ENCODE results near the gene HK2.
A peak's percentile ranks its signal among the peaks of the same experiment; 100 is the strongest.
"Not testable (repeated sequence)": the region's sequence is repeated elsewhere in the genome, so short reads cannot be mapped to it uniquely, and the experiment has no call there.

HK2 gene

DNA sequence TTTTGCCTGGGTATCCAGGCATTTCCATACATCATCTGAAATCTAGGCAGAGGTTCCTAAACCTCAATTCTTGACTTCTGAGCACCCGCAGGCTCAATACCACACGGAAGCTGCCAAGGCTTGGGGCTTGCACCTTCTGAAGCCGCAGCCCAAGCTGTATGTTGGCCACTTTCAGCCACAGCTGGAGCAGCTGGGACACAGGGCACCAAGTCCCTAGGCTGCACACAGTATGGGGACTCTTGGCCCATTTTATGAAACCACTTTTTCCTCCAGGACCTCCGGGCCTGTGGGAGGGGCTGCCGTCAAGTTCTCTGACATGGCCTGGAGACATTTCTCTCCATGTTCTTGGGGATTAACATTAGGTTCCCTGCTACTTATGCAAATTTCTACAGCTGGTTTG is 72.5 kb downstream of the HK2 start:
- DNase-seq, result no peak

DNA sequence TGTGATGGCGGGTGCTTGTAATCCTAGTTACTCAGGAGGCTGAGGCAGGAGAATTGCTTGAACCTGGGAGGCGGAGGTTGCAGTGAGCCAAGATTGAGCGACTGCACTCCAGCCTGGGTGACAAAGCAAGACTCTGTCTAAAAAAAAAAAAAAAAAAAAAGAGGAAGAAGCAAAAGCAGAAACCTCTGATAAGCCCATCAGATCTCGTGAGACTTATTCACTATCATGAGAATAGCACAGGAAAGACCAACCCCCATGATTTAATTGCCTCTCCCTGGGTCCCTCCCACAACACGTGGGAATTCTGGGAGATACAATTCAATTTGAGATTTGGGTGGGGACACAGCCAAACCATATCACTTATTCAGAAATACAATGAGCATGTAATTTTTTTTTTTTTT is 73.6 kb downstream of the HK2 start:
- not testable (repeated sequence) for DNase-seq

DNA sequence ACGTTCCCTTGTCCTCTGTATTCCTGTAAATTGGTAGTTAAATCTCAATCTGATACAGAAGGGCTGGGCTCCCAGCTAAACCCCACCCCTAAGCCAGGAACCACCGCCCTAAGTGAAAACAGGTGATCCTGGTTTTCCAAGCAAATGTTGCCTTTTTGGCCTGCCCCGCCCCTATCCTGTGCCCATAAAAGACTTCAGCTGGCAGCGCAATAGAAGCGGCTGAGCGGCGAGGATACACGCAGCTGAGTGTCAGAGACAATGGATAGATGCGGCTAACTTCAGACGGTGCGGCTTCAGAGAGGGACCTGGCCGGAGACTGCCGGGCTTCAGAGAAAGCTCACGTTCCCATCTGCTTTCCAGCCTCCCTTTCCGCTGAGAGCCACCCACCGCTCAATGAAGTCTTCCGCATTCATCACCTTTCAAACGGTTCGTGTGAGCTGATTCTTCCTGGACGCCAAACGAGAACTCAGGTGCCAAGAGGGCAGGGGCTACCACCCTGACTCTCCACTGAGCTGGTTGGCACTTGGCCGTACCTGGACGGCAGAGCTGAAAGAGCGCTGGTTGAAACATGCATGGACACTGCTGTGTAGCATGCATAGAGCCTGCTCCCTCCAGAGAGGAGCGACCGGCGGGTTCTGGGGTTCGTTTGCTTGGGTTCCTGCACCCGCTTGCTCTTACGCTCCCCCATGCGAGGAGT is 75.0 kb downstream of the HK2 start:
- DNase-seq, result no peak

DNA sequence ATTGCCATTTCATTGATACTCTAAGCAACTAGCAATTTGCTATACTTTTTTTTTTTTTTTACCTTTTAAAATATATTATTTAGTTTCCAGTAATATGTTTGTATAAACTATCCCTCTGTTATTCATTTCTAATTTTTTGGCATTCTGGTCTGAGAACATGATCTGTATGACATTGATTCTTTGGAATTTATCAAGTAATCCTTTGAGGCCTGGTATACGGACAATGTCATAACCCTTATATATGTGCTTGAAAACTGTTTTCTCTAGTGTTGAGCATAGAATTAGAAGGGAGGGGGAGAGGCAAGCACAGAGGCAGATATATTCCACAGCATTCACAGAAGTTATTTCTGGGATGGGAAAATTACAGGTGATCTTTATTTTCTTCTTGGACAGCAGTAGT is 76.3 kb downstream of the HK2 start:
- DNase-seq, result no peak

DNA sequence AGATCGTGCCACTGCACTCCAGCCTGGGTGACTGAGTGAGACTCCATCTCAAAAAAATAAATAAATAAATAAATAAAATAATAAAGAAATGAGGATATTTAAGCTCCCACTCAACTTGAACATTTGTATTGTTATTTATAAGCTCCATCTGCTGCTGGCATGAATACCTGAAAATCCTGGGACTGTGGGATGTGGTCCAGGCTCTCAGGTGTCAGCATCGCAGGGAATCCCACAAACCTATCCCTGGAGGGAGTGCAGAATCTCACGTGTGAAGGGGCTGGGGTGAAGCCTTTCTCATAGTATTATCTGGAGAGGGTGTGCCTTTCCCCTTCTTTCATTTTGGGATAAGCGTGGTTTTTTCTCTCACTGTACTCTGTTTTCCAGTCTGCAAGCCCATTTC is 77.1 kb downstream of the HK2 start:
- DNase-seq, result no peak

DNA sequence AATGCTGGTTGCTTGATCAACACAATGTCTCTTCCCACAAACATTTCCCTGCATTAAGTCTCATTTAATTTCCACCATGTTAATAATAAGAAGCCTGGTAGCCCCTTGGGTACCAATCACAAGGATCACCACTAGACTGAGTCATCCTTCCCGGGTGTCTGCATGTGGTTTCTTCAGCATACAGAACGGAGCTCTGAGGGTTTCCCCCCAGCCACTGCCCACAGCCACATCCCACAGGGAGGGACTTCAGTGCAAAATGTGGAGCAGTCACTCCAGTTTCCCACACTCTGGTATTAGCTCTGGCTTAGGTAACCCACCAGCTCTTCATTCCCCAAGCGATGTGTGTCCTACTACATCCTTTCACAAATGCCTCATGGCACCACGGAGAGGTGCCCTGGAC is 81.8 kb downstream of the HK2 start:
- DNase-seq, result no peak

DNA sequence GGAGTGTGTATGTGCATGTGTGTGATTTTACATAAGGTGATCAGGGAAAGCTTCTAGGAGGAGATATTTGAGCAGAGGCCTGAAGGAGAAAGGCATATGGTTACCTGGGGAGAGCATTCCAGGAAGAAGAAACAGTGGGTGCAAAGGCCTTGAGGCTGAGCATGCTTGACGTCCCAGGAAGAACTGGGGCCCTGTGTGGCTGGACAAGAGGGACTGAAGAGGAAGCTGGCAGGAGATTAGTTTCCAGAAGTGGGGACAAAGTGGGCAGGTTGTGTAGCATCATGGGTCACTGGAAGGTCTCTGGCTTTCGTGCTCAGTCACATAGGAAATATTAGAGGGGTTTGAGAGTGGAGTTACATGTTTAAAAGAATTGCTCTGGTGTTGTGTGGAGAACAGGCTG is 82.5 kb downstream of the HK2 start:
- no peak for DNase-seq

DNA sequence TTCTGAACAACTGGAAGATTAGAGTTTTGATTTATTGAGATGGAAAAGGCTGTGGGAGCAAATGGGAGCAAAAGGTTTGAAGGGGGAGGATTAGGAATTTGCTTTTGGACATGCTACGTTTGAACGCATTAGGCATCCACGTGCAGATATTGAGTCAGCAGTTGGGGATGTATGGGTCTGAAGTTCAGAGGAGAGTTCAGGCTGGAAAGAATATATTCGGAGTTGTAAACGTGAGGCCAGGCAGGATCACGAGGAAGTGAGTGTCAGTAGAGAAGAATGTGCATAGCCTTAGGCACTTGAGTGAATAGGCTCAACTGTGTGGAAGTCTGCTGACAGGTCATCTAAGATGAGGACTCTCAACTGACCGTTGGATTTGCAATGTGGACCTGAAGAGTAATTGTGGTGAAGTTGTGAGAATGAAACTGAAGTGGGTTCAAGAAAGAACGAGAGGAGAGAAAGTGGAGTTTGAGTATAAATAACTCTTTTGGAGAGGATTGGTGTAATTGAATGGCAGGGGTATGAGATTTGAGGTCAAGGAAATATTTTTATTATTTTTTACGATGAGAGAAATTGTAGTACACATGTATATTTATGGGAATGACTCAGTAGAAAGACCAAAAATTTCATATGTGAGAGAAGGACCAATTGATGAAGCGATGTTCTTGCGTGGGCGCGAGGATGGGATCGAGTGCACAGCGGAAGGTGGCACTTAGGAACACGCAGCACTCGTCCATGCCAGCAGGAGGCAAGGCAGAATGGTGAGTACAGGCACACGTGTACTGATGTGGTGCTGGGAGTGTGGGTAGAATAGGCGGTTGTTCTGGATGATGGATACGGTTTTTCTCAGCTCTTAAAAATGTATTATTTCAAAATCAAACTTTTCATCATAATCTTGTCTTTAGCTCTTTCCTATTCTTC is 84.0 kb downstream of the HK2 start:
- no peak for DNase-seq

DNA sequence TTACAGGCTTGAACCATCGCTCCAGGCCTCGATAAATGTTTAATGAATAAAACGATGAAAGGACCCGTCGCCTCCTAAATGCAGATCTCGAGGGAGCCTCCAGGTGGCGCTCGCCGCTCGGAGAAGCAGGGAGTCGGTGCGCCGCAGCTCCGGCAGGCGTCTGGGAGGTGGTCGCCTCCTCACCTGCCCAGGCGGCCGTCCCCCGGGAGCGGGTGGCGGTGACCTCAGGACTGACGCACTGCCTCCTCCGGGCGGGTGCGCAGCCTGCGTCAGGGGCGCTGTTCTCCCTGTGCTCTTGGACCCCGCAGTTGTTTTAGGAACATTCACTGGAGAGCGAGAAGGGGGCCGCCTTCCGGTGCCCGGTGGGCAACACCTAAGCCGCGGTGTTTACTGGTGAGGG is 85.9 kb downstream of the HK2 start:
- peak; percentile 76 for DNase-seq

DNA sequence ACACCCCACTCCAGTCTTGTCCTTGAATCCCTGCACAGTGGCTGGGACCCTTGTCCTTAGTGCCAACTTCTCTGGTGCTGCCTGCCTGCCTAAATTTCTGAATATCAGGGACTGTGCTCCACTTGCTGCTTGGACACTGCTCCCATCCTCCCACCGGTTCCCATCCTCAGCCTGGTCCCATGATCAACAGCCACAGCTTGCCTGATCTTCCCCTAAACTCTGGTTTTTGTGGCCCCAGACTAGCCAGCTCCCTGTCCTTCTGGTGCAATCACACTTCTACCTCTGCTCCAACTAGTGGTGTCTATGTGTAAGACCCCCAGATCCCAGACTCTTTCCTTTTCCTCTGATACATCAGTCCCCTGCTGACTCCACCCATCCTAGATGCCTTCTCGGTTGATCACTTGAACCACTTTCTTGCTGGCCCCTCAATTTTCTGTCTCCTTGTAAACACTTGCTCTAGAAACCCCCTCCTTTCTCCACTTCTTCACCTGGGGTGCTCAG is 87.4 kb downstream of the HK2 start:
- no peak for DNase-seq

DNA sequence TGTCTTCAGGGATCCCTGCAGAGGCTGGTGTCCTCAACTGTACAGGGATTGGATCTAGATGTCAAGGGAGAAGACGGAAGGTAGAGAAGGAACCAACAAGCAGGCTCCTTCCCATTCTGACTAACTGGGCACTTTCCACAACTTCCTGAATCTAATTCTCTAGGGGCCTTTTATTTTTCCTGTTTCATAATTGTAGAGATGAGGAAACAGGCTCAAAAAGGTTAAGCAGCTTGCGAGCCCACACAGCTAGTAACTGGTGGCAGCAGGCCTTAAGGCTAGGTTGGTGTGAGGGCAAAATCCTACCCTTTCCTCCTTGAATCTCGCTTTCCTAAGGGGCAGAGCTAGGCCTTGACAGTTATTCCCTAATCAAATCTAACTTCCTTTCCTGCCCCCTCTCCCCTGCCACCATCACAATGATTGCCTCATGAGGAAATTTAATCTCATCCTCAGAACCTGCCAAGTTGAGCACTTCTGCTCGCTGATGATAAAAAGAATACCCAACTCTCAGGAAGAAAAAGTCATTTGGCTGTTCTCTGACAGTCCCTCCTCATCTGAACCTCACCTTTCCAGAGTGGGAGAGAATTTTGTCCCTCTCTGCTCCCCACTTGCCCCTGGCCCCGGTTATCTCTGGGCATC is 88.8 kb downstream of the HK2 start:
- DNase-seq, result no peak

DNA sequence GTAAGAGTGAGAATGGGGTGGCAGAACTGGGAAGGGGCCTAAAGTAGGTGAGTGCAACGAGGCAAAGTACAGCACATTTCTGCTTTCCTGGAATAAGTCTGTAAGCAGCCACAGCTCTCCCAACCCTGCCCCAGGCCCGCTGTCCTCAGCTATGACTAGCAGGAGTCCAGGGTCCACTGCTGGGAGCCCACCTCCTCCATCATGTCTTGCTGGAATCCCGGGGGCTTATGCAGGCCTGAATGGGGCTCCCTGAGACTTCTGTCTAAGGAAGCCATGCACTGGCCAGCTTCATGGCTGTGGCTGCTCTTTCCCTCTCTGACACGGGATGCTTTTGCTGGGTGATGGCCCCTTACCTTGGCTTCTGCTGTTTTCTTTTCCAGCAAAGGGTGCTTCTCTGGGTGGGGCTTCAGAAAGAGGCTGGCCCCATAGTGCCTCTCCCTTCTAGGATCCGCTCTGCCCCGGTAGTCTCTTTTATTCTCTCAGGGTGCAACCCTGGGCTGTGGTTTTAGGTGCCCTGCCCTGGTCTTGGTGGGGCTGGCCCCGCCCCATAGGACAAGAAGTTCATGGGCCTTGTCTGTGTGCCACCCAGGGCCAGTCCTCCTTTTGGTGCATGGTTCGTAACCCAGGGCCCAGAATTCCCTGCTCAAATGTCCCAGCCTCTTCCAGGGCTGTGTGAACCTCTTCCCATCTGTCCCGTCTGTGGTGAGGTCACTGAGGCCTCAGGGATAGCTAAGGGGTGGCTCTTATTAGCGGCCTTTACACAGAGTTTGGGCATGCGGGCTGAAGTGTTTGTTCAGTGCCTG is 90.7 kb downstream of the HK2 start:
- no peak for DNase-seq

DNA sequence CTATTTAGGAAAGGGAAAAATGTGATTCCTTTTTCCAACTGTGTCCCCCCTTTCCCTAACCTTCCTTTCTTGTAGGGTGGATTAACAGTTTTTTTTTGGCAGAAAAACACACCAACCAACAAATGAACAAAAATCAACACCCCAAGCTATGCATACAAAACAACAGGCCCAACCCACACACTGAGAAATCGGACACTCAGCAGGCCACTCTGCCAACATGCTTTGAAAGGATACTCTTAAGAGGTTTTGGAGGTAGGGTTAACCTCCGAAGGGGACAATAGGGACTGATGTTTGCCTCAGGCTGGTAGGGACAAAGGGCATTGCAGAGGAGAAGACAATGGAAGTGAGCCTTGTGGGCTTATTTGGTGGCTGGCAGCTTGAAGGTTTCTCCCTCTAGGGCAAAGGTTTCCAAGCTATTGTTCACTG is 91.4 kb downstream of the HK2 start:
- no peak for DNase-seq

DNA sequence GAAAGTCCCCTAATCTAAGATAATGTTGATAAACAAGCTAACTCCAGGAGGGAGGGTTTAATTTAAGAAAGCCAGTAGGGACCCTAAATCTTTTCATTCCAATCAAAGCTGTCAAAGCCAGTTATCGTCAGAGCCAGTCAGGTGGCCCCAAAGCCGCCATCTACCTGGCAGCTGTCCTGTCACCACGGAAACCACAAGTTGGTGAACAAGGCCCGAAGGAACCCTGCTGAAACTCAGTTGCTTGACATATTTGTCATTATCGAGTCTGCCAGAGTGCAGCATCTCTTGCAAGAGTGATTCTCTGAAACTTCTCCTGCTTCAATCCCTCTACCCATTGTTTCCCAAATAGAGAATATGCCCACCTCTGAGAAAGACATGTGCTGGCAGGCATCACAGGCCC is 93.7 kb downstream of the HK2 start:
- DNase-seq, result no peak

DNA sequence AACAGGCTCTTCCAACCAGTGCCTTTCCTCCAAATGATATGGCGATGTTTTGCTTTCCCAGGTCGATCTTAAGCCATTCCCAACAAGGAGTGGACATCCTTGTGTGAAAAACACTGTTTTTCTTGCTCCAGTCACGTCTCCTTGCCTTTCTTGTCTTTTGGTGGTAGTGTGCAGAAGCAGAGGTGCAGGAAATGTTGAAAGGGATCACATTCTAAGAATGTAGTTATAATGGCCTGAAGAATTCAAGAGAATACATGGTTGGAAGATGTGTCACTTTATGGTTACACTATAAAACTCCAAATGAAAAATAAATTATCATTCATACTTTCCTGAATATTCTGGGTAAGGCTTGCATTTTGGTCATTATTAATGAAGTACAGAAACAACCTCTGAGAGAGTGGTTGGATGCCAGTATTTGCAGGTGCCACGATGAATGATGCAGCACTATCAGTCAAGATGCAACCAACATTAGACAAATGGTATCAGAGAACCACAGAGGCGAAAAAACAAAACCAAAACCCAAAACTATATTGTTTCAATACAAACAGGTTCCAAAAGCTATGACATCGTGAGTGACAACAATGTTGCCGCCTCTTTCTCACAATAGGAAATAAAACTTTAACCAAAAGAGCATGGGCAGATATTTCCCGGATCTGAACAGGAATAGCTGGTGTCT is 97.0 kb downstream of the HK2 start:
- no peak for DNase-seq

DNA sequence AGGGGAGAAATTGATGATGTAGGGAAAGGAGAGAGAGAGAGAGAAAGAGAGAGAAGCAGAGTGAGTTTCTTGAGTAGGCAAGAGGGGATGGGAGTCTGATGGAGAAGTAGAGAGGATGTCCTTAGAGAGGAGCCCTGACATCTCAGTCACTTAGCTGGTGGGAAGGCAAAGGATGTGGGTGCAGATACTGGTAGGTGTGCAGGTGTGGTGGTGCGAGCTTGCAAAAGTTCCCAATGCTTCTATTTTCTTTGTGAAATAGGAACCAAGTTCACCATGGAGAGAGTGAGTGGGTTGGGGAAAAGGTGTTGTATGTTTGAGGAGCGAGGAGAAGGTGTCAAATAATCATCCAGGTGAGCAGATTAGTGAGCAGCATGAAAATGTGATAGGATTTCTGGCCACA is 98.0 kb downstream of the HK2 start:
- DNase-seq, result no peak

DNA sequence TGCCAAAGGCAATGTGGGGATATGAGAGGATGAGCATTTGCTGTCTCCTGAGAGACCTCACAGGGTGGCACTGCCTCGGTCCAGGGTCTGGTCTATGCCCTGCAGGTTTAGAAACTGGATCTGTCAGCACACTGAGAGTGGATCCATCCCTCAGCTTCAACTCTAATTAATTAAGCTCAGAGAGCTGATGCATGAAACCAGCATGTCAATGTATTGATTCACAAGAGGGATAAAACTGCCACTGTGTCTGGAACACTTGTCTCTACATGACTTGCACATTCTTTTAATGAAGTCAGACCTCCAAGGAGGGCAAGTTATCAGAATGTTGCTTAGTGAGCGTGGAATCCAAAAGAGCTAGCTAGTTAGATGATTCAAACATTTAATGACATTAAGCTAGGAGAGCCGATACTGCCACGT is 102.1 kb downstream of the HK2 start:
- no peak for DNase-seq

DNA sequence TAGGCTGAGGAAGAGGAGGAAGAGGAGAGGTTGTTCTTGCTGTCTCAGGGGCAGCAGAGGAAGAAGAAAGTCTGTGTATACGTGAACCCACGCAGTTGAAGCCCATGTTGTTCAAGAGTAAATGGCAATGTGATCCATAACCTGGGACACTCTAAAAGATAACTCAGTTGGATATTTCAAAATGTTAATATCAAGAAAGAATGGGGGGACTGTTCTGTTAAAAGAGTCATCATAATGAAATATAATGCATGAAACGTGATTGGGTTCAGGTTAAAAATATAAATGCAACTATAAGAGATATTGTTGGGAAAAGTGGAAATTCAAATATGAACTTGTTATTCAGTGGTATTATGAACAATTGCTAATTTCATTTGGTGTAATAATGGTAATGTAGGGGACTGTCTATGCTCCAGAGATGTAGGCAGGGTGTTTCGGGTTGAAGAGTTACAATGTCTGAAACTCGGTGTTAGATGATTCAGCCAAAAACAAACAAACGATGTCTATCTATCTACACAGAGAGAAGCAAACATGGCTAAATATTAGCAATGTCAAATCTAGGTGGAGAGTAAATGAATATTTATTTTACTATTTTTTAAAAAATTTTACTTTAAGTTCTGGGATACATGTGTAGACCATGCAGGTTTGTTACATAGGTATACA is 103.4 kb downstream of the HK2 start:
- DNase-seq, result no peak

DNA sequence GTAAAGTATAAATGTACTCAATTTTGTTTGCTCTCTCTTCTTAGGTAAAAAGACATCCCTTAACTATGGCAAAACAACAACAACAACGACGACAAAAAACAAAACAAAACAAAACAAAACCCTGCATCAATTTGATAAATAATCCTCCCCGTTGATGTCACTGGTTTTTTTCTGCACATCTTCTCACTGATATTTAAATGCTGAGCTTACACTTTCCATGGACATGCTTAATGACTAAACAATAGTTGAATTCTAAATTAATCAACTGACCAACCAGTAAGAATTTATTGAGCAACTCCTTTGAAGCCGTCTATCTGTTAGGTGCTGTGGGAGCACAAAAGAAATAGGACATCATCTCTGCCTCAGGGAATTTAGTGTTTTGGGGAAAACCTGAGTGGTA is 104.3 kb downstream of the HK2 start:
- no peak for DNase-seq

DNA sequence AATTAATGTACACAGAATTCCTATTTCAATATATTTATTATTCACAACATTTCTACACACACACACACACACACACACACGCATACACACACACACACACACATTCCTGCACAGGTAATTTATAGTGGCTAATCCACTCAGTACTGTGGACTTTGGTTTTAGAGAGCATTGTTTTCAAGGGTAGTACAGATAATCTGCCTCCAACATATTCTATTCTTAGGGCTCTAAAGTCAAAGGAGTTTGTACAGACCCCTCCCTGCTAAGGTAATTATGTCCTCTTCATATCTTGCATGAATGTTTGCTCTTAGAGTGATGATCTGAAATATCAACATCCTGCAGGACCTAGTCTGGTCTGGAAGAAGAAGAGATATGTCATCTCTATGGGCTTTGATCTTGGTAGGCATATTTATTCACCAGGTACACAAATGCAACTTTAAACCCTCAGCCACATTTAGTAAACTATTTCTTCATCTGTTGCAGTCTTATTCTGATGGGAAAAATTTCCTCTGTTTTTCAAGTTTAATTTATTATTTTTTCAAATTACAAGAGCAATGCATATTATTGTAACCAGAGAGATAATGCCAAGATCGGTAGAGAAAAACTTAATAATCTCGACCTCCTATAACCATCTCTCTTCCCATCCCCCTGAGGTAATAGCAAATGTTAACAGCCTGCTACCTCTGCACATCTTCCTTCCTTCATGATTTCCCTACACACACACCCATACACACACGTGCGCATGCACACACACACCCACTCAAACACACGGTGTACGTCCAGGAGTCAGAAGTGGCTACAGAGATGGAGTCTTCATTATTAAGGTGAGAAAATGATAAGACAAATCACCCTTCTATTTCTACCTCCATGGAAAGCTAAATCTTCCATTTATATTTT is 106.2 kb downstream of the HK2 start:
- no peak for DNase-seq

DNA sequence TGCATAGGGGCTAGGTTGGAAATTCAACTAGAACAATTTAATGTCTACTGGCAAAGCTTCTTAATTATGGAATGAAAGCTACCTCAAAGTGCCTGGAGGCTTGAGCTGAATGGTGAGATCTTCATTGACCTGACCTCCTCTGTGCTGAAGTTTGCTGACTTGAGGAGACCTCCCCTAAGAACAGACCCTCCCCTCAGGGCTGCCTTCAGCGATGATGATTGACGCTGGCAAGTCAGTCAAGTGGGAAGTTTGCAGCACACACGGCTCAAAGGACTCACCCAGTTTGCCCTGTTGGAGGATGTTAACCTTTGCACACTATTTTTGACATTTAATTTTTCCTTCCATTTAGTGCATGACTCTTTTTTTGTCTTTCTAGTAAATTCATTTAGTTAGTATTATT is 107.4 kb downstream of the HK2 start:
- no peak for DNase-seq

Measured in activated CD8-positive, alpha-beta memory T cell treated with anti-CD3 and anti-CD28 coated beads, Interleukin-2, amount 50 U/mL, for 4 hours (primary cell).